Transverse colon (tissue), 3 donors: ENCODE measurements around the gene DIRAS1.

Experiments used
- EP300 ChIP-seq: sonication (generic); formaldehyde crosslinking; IDR thresholded peaks from one replicate; pipeline ENCODE4 v1.6.1; 2017; ENCODE audit warnings: antibody characterized with exemption, low read depth
- TF ChIP-seq, protein P1 (sequence below), 5 experiments: fragments of 200-600 bp in 3 of 5; fragments of 450-650 bp in 2 of 5; sonication (generic) in 3 of 5; IDR thresholded peaks; 1 replicate in 2 of 5; 2 replicates in 3 of 5; pipeline ENCODE4 v1.5.1; 2016 to 2017; ENCODE audit warnings: antibody characterized with exemption in 5 of 5, inconsistent platforms in 3 of 5, mild to moderate bottlenecking in 2 of 5, moderate library complexity in 1 of 5

DNA sequence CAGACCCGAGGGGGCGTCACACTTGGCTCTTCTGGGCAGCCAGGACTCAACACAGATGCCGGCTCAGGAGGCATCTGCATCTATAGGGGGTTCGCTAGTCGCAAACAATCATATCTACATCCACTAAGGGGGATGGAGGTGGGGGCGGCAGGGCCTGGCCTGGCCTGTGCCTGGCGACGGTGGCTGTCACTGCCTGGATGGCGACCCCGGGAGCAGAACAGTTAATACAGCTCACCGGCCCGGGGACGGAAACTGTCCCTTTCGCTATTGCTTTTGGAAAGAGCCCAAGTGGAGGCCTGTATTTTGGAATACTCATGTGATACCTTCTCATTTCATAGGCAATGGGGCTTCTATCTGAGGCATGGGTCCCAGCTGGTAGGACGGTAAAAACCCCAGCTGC is 44.2 kb upstream of the DIRAS1 start:
- no peak for TF ChIP-seq EP300
- TF ChIP-seq, protein P1, sequence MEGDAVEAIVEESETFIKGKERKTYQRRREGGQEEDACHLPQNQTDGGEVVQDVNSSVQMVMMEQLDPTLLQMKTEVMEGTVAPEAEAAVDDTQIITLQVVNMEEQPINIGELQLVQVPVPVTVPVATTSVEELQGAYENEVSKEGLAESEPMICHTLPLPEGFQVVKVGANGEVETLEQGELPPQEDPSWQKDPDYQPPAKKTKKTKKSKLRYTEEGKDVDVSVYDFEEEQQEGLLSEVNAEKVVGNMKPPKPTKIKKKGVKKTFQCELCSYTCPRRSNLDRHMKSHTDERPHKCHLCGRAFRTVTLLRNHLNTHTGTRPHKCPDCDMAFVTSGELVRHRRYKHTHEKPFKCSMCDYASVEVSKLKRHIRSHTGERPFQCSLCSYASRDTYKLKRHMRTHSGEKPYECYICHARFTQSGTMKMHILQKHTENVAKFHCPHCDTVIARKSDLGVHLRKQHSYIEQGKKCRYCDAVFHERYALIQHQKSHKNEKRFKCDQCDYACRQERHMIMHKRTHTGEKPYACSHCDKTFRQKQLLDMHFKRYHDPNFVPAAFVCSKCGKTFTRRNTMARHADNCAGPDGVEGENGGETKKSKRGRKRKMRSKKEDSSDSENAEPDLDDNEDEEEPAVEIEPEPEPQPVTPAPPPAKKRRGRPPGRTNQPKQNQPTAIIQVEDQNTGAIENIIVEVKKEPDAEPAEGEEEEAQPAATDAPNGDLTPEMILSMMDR (IDR thresholded peaks at IDR 0.05), result no peak
